Measurements from ENCODE around the gene KDF1. TPM values are rescaled to one million over a fixed set of nuclear protein-coding genes. Genes with fewer than 3 reads are reported as not detected.

Gene KDF1
- total and polyA plus RNA-seq, 2 donors (not counting 3 experiments of a cell fraction or from before 2014, with no cell fraction given) = not detected

DNA sequence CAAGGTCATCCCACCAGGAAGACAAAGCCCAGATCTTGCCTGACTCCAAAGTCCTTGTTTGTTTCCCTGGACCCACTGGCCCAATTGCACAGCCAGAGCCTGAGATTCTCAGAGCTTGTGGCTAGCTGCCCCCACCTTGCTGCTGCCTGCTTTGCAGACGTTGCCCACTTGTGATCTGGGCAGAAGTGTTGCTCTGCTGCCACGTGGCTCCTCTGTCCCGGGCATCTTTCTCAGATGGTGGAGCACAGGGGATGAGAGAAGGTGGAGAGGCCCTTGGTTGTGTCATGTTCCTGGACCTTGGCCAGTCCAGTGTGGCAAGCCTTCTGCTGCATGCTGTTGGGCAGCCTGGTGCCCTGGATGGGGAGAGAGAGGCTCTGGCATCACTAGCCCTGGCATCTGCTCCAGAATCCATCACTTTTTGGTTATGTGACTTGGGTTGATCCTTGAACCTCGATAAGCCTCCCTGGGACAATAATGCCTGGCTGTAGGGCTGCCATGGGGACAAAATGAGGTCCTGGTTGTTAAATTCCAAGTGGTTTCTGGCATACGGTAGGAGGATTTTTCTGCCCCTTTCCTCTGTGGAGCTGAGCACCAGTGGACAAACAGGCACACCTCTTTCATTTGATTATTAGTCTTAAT lies 44.9 kb downstream of the KDF1 start:
- Histone ChIP-seq H2AFZ (ENCODE audit: low read depth, low read length) (no peak overlapping the region), H3K4me3 (replicated peaks in 1 of 3; ENCODE audit: insufficient read depth in 1 of 3, low read depth in 1 of 3, low read length in 3 of 3) (no peak overlapping the region), H3K4me1 (ENCODE audit: control insufficient read depth, extremely low read depth, insufficient read depth, low read length) (no peaks in the 10 kb centered on the region), H3K9ac (replicated peaks; ENCODE audit: extremely low read depth, insufficient read depth, low read length) (no peak overlapping the region), H3K9me1 (replicated peaks; ENCODE audit: control insufficient read depth, extremely low read depth, insufficient read depth, low read length) (no peaks in the 10 kb centered on the region), H3K36me3 (ENCODE audit: control insufficient read depth in 2 of 2, extremely low read depth in 1 of 2, insufficient read depth in 2 of 2, low read length in 2 of 2) (no peaks in the 10 kb centered on the region), H3K79me2 (ENCODE audit: control insufficient read depth, insufficient read depth, low read length) (no peaks in the 10 kb centered on the region), H3K27me3 (ENCODE audit: control insufficient read depth in 2 of 2, insufficient read depth in 2 of 2, low read length in 2 of 2) (no peaks in the 10 kb centered on the region), H4K20me1 (replicated peaks; ENCODE audit: control insufficient read depth, extremely low read depth, insufficient read depth, low read length) (no peaks in the 10 kb centered on the region), H3K9me3 (replicated peaks; ENCODE audit: control insufficient read depth, insufficient read depth, low read length) (no peaks in the 10 kb centered on the region), H3K4me2 (ENCODE audit: insufficient read depth, low read length) (no peak overlapping the region), H3K27ac (ENCODE audit: insufficient read depth, low read depth, low read length) (no peak overlapping the region)
- POLR2A ChIA-PET = no interaction called here
- dilution Hi-C loops (cut with MboI; ENCODE audit: extremely low pct_ligation_motif_present, low sequenced_read_pairs) (no loop called here), intact Hi-C loops (cut with micrococcal nuclease) (no loop called here)
- CTCF ChIA-PET = interaction anchor here (0.6 kb wide), 1 partner anchor 10 kb away, joined by 3 read pairs; no protein-coding TSS in a partner anchor
- TF ChIP-seq FOS (IDR thresholded peaks at IDR 0.05; ENCODE audit: borderline replicate concordance, insufficient read depth, low read length) = no peak
- no peak for TF ChIP-seq POLR2AphosphoS5 (IDR thresholded peaks at IDR 0.05; ENCODE audit: insufficient read depth, low read depth, low read length)
- TF ChIP-seq, protein P1, sequence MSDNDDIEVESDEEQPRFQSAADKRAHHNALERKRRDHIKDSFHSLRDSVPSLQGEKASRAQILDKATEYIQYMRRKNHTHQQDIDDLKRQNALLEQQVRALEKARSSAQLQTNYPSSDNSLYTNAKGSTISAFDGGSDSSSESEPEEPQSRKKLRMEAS (IDR thresholded peaks at IDR 0.05; ENCODE audit: insufficient read depth, insufficient read length) = no peak
- TF ChIP-seq MYC (IDR thresholded peaks at IDR 0.05; ENCODE audit: low read depth, low read length) = no peak
- TF ChIP-seq GATA2 (IDR thresholded peaks at IDR 0.05; ENCODE audit: insufficient read depth, insufficient read length, low read depth, low read length) = no peak
- TF ChIP-seq, protein P2, sequence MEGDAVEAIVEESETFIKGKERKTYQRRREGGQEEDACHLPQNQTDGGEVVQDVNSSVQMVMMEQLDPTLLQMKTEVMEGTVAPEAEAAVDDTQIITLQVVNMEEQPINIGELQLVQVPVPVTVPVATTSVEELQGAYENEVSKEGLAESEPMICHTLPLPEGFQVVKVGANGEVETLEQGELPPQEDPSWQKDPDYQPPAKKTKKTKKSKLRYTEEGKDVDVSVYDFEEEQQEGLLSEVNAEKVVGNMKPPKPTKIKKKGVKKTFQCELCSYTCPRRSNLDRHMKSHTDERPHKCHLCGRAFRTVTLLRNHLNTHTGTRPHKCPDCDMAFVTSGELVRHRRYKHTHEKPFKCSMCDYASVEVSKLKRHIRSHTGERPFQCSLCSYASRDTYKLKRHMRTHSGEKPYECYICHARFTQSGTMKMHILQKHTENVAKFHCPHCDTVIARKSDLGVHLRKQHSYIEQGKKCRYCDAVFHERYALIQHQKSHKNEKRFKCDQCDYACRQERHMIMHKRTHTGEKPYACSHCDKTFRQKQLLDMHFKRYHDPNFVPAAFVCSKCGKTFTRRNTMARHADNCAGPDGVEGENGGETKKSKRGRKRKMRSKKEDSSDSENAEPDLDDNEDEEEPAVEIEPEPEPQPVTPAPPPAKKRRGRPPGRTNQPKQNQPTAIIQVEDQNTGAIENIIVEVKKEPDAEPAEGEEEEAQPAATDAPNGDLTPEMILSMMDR (IDR thresholded peaks at IDR 0.05; ENCODE audit: extremely low read depth in 1 of 2, insufficient read depth in 1 of 2, low read depth in 1 of 2, low read length in 2 of 2) = no peak
- no peak for TF ChIP-seq EZH2 (IDR thresholded peaks at IDR 0.05; ENCODE audit: borderline replicate concordance, low read depth, low read length, severe bottlenecking)
- no peak for TF ChIP-seq JUN (IDR thresholded peaks at IDR 0.05; ENCODE audit: borderline replicate concordance, insufficient read depth, insufficient read length, low read depth)
- TF ChIP-seq POLR2A (IDR thresholded peaks at IDR 0.05; ENCODE audit: low read depth, low read length) = no peak
- DNase-seq (ENCODE audit: low read depth, low spot score) (no peak), FAIRE-seq (no peak)
- BruUV-seq (replicated peaks) = no TSS peak

Measured in endothelial cell of umbilical vein (primary cell).